PC-9 (cell line): ENCODE measurements around the gene SLC2A9. TPM values are rescaled to one million over a fixed set of nuclear protein-coding genes. Genes with fewer than 3 reads are reported as not detected.

ENCODE experiments used
- BruUV-seq: library from RNA; stranded (reverse); fragments of 400-500 nt; replicated peaks from 2 replicates; lab custom pipeline; 2021; lab: Mats Ljungman, UMichigan
- CTCF ChIA-PET: fragments of 300-600 bp; sonication (Branson Sonifier 250); formaldehyde crosslinking; loops from one replicate; lab custom pipeline; 2022; ENCODE audit warnings: antibody characterized with exemption; lab: Charles Lee
- POLR2A ChIA-PET: fragments of 300-600 bp; sonication (Branson Sonifier 250); formaldehyde crosslinking; loops from one replicate; lab custom pipeline; 2022; ENCODE audit warnings: antibody characterized with exemption; ENCODE audit not compliant: unreplicated experiment; lab: Charles Lee
- DNase-seq, 2 experiments: peaks; one replicate each; pipeline versions ENCODE4 v3.0.0 to v3.0.0-alpha.2; 2015 to 2022; ENCODE audit warnings: mixed read lengths in 1 of 2
- H2AFZ ChIP-seq: fragments of 200-600 bp; sonication (generic); 2 replicates; pipeline ENCODE4 v1.8.1; 2017; ENCODE audit warnings: antibody characterized with exemption
- H3F3A ChIP-seq: fragments of 200-600 bp; sonication (generic); 2 replicates; pipeline ENCODE4 v1.8.1; 2017; ENCODE audit warnings: antibody characterized with exemption, mild to moderate bottlenecking, low read depth; ENCODE audit not compliant: insufficient read depth
- H3K27ac ChIP-seq: fragments of 200-600 bp; sonication (generic); 2 replicates; pipeline ENCODE4 v1.6.1; 2016; ENCODE audit warnings: mixed run types
- H3K27me3 ChIP-seq: fragments of 200-600 bp; sonication (generic); 2 replicates; pipeline ENCODE4 v1.6.1; 2016; ENCODE audit warnings: low read depth, mixed run types; ENCODE audit not compliant: insufficient read depth
- H3K36me3 ChIP-seq: fragments of 200-600 bp; sonication (generic); 2 replicates; pipeline ENCODE4 v1.6.1; 2016; ENCODE audit warnings: low read depth, mixed run types
- H3K4me1 ChIP-seq: fragments of 200-600 bp; sonication (generic); replicated peaks from 2 replicates; pipeline ENCODE4 v1.6.1; 2016; ENCODE audit warnings: mixed run types; ENCODE audit not compliant: insufficient read depth
- H3K4me2 ChIP-seq: fragments of 200-600 bp; sonication (generic); 2 replicates; pipeline ENCODE4 v1.6.1; 2017; ENCODE audit warnings: mixed run types
- H3K4me3 ChIP-seq: fragments of 200-600 bp; sonication (generic); 2 replicates; pipeline ENCODE4 v1.6.1; 2016; ENCODE audit warnings: mixed run types
- H3K79me2 ChIP-seq: fragments of 200-600 bp; sonication (generic); 2 replicates; pipeline ENCODE4 v1.6.1; 2017; ENCODE audit warnings: low read depth, mixed run types
- H3K9me2 ChIP-seq: fragments of 200-600 bp; sonication (generic); 2 replicates; pipeline ENCODE4 v1.8.1; 2017; ENCODE audit warnings: mild to moderate bottlenecking; ENCODE audit not compliant: insufficient read depth
- H3K9me3 ChIP-seq: fragments of 200-600 bp; sonication (generic); 2 replicates; pipeline ENCODE4 v1.8.1; 2016; ENCODE audit warnings: low read depth; ENCODE audit not compliant: insufficient read depth
- H4K20me1 ChIP-seq: fragments of 200-600 bp; sonication (generic); 2 replicates; pipeline ENCODE4 v1.8.1; 2017; ENCODE audit not compliant: insufficient read depth
- EZH2 ChIP-seq: fragments of 200-600 bp; sonication (generic); IDR thresholded peaks from 2 replicates; pipeline ENCODE4 v1.8.0; 2017; ENCODE audit warnings: antibody characterized with exemption, low read depth
- intact Hi-C: fragments of 100-400 bp; cut with micrococcal nuclease; formaldehyde crosslinking; loops from one replicate; pipeline ENCODE4 v1.10.0; 2022; ENCODE audit not compliant: unreplicated experiment
- total RNA-seq: library from RNA; stranded (reverse); gene quantifications from 2 replicates; pipeline ENCODE4 v1.2.3, GENCODE V29; 2021
- TF ChIP-seq, protein P1 (sequence below): fragments of 200-600 bp; sonication (generic); conservative IDR thresholded peaks from 2 replicates; pipeline ENCODE4 v1.6.1; 2017; ENCODE audit warnings: mixed run types, antibody characterized with exemption, mild to moderate bottlenecking, moderate library complexity

The SLC2A9 gene
- total RNA-seq, 1 experiment from 2014 or later = 0.28 TPM

DNA sequence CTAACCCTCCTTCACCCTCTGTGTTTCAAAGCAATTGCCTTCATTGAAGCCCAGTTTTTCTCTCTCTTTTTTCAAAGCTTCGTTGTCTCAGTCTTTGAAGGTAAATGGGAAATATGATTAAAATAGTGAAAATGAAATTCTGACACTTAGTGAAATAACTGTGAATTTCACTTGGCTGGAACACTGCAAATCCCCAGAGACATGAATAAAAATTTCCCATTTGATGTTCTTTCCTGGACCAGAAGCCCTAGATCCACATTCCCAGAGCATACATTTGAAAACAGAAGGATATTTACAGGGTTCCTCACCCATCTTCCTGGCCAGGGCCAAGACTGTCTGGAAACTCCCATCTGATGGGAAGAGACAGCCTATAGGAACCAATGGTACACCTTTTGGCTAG lies 45.0 kb downstream of the SLC2A9 start:
- ChIA-PET CTCF (no interaction called here), POLR2A (no interaction called here)
- H4K20me1 ChIP-seq = no peaks in the 10 kb centered on the region
- H3K36me3 ChIP-seq = no peaks in the 10 kb centered on the region
- no peaks in the 10 kb centered on the region for H3K9me2 ChIP-seq
- H3K27me3 ChIP-seq = no peaks in the 10 kb centered on the region
- H3K4me3 ChIP-seq = no peak overlapping the region
- intact Hi-C loops = no loop called here
- no peak for DNase-seq
- H3K4me1 ChIP-seq = no peaks in the 10 kb centered on the region
- no TSS peak for BruUV-seq
- TF ChIP-seq EZH2 = no peak
- TF ChIP-seq, protein P1, sequence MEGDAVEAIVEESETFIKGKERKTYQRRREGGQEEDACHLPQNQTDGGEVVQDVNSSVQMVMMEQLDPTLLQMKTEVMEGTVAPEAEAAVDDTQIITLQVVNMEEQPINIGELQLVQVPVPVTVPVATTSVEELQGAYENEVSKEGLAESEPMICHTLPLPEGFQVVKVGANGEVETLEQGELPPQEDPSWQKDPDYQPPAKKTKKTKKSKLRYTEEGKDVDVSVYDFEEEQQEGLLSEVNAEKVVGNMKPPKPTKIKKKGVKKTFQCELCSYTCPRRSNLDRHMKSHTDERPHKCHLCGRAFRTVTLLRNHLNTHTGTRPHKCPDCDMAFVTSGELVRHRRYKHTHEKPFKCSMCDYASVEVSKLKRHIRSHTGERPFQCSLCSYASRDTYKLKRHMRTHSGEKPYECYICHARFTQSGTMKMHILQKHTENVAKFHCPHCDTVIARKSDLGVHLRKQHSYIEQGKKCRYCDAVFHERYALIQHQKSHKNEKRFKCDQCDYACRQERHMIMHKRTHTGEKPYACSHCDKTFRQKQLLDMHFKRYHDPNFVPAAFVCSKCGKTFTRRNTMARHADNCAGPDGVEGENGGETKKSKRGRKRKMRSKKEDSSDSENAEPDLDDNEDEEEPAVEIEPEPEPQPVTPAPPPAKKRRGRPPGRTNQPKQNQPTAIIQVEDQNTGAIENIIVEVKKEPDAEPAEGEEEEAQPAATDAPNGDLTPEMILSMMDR = no peak
- H3K79me2 ChIP-seq = no peaks in the 10 kb centered on the region
- H2AFZ ChIP-seq = no peak overlapping the region
- no peak overlapping the region for H3K27ac ChIP-seq
- H3F3A ChIP-seq = no peaks in the 10 kb centered on the region
- H3K4me2 ChIP-seq = no peak overlapping the region
- H3K9me3 ChIP-seq = no peaks in the 10 kb centered on the region

DNA sequence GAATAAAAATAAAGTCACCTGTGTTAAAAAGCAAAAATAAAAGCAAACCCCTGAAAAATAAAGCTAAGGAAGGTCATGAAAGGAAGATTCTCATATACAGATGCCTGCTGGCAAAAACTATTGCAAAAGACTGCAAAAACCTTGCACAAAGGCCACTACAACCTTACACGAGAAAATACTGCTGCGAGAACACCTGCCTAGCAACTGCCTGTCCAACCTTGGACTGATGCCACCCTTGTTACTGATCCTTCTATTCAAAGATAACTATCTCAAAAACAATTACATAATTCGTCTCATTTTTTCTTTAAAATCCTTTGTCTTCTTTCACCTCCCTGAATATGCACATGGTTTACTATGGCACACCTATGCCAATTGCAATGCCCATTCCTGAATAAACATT lies 49.6 kb downstream of the SLC2A9 start:
- no peaks in the 10 kb centered on the region for H3K9me2 ChIP-seq
- no peak overlapping the region for H3K4me2 ChIP-seq
- no peak overlapping the region for H2AFZ ChIP-seq
- H3K36me3 ChIP-seq = no peaks in the 10 kb centered on the region
- ChIA-PET CTCF (no interaction called here), POLR2A (no interaction called here)
- no peaks in the 10 kb centered on the region for H4K20me1 ChIP-seq
- H3K9me3 ChIP-seq = no peaks in the 10 kb centered on the region
- H3K4me3 ChIP-seq = no peak overlapping the region
- no peak for DNase-seq
- no peaks in the 10 kb centered on the region for H3F3A ChIP-seq
- no peaks in the 10 kb centered on the region for H3K79me2 ChIP-seq
- BruUV-seq = no TSS peak
- H3K4me1 ChIP-seq = no peaks in the 10 kb centered on the region
- intact Hi-C loops = no loop called here
- TF ChIP-seq, protein P1 = no peak
- no peak for TF ChIP-seq EZH2
- H3K27ac ChIP-seq = no peak overlapping the region
- no peaks in the 10 kb centered on the region for H3K27me3 ChIP-seq

DNA sequence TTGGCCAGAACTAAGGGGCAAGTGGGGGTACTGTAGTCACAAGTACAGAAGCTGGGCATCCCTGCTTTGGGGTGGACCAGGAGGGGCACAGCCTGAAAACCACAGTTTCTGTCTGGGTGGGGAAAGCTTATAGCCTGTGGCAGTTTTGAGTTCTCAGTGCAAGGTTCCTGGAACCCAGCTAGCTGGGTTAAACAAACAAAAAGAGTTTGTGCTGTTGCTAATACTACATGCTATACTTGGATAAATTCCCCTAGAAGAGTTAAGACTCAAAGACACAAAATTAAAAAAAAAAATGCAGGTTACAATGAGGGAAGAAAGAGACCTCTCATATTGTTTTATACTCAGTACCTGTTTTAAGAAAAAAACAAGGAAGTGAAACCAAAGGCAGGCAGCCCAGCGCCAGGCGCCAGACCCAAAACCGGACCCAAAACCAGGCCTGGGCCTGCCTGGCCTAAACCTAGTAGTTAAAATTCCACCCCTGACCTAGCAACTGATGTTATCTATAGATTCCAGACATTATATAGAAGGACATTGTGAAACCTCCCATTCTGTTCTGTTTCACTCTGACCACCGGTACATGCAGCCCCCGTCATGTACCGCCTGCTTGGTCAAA lies 50.8 kb downstream of the SLC2A9 start:
- Histone ChIP-seq H3K9me3 (no peaks in the 10 kb centered on the region), H3K27ac (no peak overlapping the region), H3K79me2 (no peaks in the 10 kb centered on the region), H3K4me3 (no peak overlapping the region), H3K9me2 (no peaks in the 10 kb centered on the region), H2AFZ (no peak overlapping the region), H3F3A (no peaks in the 10 kb centered on the region), H3K4me2 (no peak overlapping the region), H3K36me3 (no peaks in the 10 kb centered on the region), H3K4me1 (no peaks in the 10 kb centered on the region), H4K20me1 (no peaks in the 10 kb centered on the region), H3K27me3 (no peaks in the 10 kb centered on the region)
- no peak for TF ChIP-seq EZH2
- TF ChIP-seq, protein P1 = no peak
- DNase-seq = no peak
- intact Hi-C loops = no loop called here
- POLR2A ChIA-PET = no interaction called here
- BruUV-seq = no TSS peak
- CTCF ChIA-PET = no interaction called here
